K562 (cell line): Measurements from ENCODE around the gene CDR2L. TPM values are rescaled to one million over a fixed set of nuclear protein-coding genes. Genes with fewer than 3 reads are reported as not detected.
A peak's percentile ranks its signal among the peaks of the same experiment; 100 is the strongest.

Source experiments
- ELF1 ChIP-seq: fragments of 200-800 bp; sonication (Bioruptor generic); IDR thresholded peaks from 2 replicates; pipeline ENCODE4 v1.6.1; 2016; ENCODE audit warnings: missing genetic modification characterization, missing compliant biosample characterization
- EP300 ChIP-seq: IDR thresholded peaks from 2 replicates; pipeline ENCODE4 v1.6.1; 2012; ENCODE audit warnings: low read length, improper control_type of control experiment
- GABPB2 ChIP-seq: fragments of 250-450 bp; sonication (Bioruptor Pico); conservative IDR thresholded peaks from 2 replicates; pipeline ENCODE4 v1.5.1; 2021; ENCODE audit warnings: mild to moderate bottlenecking
- HDAC8 ChIP-seq: fragments of 450-650 bp; IDR thresholded peaks from 2 replicates; pipeline ENCODE4 v1.6.1; 2016; ENCODE audit warnings: mild to moderate bottlenecking, missing genetic modification characterization, moderate library complexity, missing compliant biosample characterization
- ILF3 ChIP-seq: fragments of 450-650 bp; IDR thresholded peaks from 2 replicates; pipeline ENCODE4 v1.6.1; 2018; ENCODE audit warnings: antibody characterized with exemption, mild to moderate bottlenecking, moderate library complexity, borderline replicate concordance
- KDM2B ChIP-seq: fragments of 250-450 bp; sonication (Bioruptor Pico); IDR thresholded peaks from 2 replicates; pipeline ENCODE4 v1.8.0; 2021; ENCODE audit warnings: mild to moderate bottlenecking, moderate library complexity
- NFYB ChIP-seq: IDR thresholded peaks from 2 replicates; pipeline ENCODE4 v1.6.1; 2011; ENCODE audit warnings: mild to moderate bottlenecking, moderate library complexity; ENCODE audit not compliant: insufficient read length; ENCODE audit errors: extremely low read depth
- PTRF ChIP-seq: fragments of 450-650 bp; IDR thresholded peaks from 2 replicates; pipeline ENCODE4 v1.6.1; 2016; ENCODE audit warnings: mild to moderate bottlenecking, missing genetic modification characterization, missing compliant biosample characterization
- SETDB1 ChIP-seq: IDR thresholded peaks from one replicate; pipeline ENCODE4 v1.6.1; 2012; ENCODE audit warnings: low read length, control low read depth, inconsistent platforms
- TEAD4 ChIP-seq, 2 experiments: sonication (generic) in 1 of 2; formaldehyde crosslinking in 1 of 2; IDR thresholded peaks; 2 replicates each; pipeline versions ENCODE4 v1.6.1 to v1.8.0; 2012 to 2022; ENCODE audit warnings: borderline replicate concordance in 1 of 2, inconsistent platforms in 1 of 2, low read length in 1 of 2, mild to moderate bottlenecking in 1 of 2, missing genetic modification reagents in 1 of 2
- XRCC4 ChIP-seq: IDR thresholded peaks from one replicate; pipeline ENCODE4 v1.6.1; 2011; ENCODE audit not compliant: insufficient read depth, insufficient read length; ENCODE audit errors: extremely low read depth
- ZBTB17 ChIP-seq: fragments of 450-650 bp; formaldehyde crosslinking; IDR thresholded peaks from 2 replicates; pipeline ENCODE4 v1.4.0; 2020; ENCODE audit warnings: mild to moderate bottlenecking
- ZNF212 ChIP-seq: fragments of 450-650 bp; formaldehyde crosslinking; IDR thresholded peaks from 2 replicates; pipeline ENCODE4 v1.4.0; 2020; ENCODE audit warnings: mild to moderate bottlenecking
- ZNF354B ChIP-seq: fragments of 250-450 bp; sonication (Bioruptor Pico); IDR thresholded peaks from 2 replicates; pipeline ENCODE4 v1.4.0; 2020
- ZNF644 ChIP-seq: fragments of 200-800 bp; sonication (Bioruptor generic); IDR thresholded peaks from 2 replicates; pipeline ENCODE4 v1.6.1; 2016; ENCODE audit warnings: low read depth, missing genetic modification characterization, missing compliant biosample characterization
- ZNF707 ChIP-seq: fragments of 250-450 bp; sonication (Bioruptor Pico); conservative IDR thresholded peaks from 2 replicates; pipeline ENCODE4 v1.8.0; 2022; ENCODE audit warnings: inconsistent platforms, mild to moderate bottlenecking, moderate library complexity
- ZNF764 ChIP-seq: fragments of 250-450 bp; sonication (Bioruptor Pico); IDR thresholded peaks from 2 replicates; pipeline ENCODE4 v1.4.0; 2020; ENCODE audit warnings: low read depth, mild to moderate bottlenecking, moderate library complexity
- polyA plus RNA-seq, 8 experiments: library from polyadenylated mRNA; depleted of rRNA in 4 of 8; stranded (reverse) in 5 of 8; unstranded in 3 of 8; fragments of >200 nt; fragmentation: Nextera tagmentation in 2 of 8; fragmentation: Illumina TruSeq in 1 of 8; extraction: Ambion mirVana in 2 of 8; extraction: Trizol in 1 of 8; gene quantifications; 2 replicates each; pipeline versions ENCODE4 v1.2.1 to v1.2.3, GENCODE V29; 2011 to 2014; ENCODE audit warnings: inconsistent platforms in 1 of 8, missing spikeins in 1 of 8
- total RNA-seq, 7 experiments: library from RNA; depleted of rRNA in 6 of 7; stranded (reverse); fragments of >200 nt in 6 of 7; fragmentation: Illumina TruSeq in 2 of 7; extraction: Trizol in 2 of 7; gene quantifications; 2 replicates each; pipeline versions ENCODE4 v1.2.1 to v1.2.3, GENCODE V29; 2011 to 2021; ENCODE audit warnings: low replicate concordance in 1 of 7
- TF ChIP-seq, protein P1 (sequence below): fragments of 250-450 bp; sonication (Bioruptor Pico); IDR thresholded peaks from 2 replicates; pipeline ENCODE4 v1.5.1; 2021; ENCODE audit warnings: mild to moderate bottlenecking
- TF ChIP-seq, protein P2 (sequence below), 2 experiments: fragments of 200-800 bp in 1 of 2; sonication (Bioruptor generic) in 1 of 2; sonication (generic) in 1 of 2; formaldehyde crosslinking in 1 of 2; IDR thresholded peaks in 1 of 2; conservative IDR thresholded peaks in 1 of 2; 2 replicates each; pipeline versions ENCODE4 v1.5.0 to v1.6.1; 2016 to 2020; ENCODE audit warnings: missing compliant biosample characterization in 1 of 2, missing genetic modification characterization in 1 of 2, missing genetic modification reagents in 1 of 2
- TF ChIP-seq, protein P3 (sequence below): fragments of 250-450 bp; sonication (Bioruptor Pico); IDR thresholded peaks from 2 replicates; pipeline ENCODE4 v1.4.0; 2020

The CDR2L gene
- total and polyA plus RNA-seq, 9 of the 15 experiments (the other 6 are each of a cell fraction or from before 2014, with no cell fraction given) = 2.7 to 16.0 (median 7.3) TPM

DNA sequence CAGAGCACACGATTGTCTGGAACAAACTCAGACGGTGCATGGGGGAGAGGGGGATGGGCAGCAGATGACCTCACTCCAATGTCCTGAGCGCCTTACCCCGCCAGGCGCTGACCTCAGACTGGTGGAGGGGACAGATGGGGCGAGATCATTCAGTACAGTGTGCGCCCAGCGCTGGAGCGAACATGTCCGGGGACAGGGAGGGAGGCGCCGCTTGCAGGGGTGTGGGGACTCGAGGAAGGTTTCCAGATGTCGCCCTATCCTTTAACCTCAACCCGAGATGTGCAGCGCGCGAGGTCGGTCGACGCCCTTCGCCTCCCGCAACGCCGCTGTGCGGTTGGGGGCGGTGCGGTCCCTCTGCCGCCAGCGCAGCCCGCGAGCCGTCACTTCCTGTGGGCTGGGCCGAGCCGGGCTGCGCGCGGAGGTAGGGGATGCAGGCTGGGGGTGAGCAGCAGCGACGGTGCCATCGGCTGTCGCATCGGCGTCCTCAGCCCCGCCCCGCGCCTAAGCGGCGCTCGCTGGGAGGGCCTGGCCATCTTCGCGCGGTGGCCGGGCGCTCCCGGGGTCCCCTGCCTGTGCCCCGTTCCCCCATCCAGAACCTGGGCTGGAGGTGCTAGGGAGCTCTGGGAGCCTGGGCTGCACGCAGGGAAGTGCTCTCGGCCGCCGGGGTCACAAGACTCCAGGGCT lies 5.3 kb upstream of the CDR2L start (continued):
- TF ChIP-seq ZNF644 (tag) (no peak), SETDB1 (no peak), HDAC8 (tag) (no peak), TEAD4 (IDR thresholded peaks at IDR 0.05; ENCODE audit: low read length) (peak; percentile 40; the same call in 1 of the 2 replicates), TEAD4 (CRISPR knock-in tag; IDR thresholded peaks at IDR 0.05; ENCODE audit: borderline replicate concordance) (no peak), ELF1 (tag) (peak; percentile 56; the same call in 1 of the 2 replicates), XRCC4 (no peak), ILF3 (no peak), NFYB (no peak), ZNF764 (CRISPR knock-in tag) (no peak), EP300 (no peak), ZNF707 (CRISPR knock-in tag) (no peak), ZBTB17 (CRISPR knock-in tag) (peak; percentile 90), PTRF (tag) (no peak), ZNF212 (no peak), KDM2B (CRISPR knock-in tag) (no peak), ZNF354B (CRISPR knock-in tag) (no peak), GABPB2 (CRISPR knock-in tag) (no peak)
- TF ChIP-seq, protein P1, sequence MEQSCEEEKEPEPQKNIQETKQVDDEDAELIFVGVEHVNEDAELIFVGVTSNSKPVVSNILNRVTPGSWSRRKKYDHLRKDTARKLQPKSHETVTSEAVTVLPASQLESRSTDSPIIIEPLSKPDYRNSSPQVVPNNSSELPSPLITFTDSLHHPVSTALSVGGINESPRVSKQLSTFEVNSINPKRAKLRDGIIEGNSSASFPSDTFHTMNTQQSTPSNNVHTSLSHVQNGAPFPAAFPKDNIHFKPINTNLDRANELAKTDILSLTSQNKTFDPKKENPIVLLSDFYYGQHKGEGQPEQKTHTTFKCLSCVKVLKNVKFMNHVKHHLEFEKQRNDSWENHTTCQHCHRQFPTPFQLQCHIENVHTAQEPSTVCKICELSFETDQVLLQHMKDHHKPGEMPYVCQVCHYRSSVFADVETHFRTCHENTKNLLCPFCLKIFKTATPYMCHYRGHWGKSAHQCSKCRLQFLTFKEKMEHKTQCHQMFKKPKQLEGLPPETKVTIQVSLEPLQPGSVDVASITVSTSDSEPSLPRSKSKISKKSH (CRISPR knock-in tag) = no peak
- TF ChIP-seq, protein P2, sequence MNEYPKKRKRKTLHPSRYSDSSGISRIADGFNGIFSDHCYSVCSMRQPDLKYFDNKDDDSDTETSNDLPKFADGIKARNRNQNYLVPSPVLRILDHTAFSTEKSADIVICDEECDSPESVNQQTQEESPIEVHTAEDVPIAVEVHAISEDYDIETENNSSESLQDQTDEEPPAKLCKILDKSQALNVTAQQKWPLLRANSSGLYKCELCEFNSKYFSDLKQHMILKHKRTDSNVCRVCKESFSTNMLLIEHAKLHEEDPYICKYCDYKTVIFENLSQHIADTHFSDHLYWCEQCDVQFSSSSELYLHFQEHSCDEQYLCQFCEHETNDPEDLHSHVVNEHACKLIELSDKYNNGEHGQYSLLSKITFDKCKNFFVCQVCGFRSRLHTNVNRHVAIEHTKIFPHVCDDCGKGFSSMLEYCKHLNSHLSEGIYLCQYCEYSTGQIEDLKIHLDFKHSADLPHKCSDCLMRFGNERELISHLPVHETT (CRISPR knock-in tag; conservative IDR thresholded peaks at IDR 0.05 in 1 of 2, IDR thresholded peaks at IDR 0.05 in 1 of 2) = no peak
- TF ChIP-seq, protein P3, sequence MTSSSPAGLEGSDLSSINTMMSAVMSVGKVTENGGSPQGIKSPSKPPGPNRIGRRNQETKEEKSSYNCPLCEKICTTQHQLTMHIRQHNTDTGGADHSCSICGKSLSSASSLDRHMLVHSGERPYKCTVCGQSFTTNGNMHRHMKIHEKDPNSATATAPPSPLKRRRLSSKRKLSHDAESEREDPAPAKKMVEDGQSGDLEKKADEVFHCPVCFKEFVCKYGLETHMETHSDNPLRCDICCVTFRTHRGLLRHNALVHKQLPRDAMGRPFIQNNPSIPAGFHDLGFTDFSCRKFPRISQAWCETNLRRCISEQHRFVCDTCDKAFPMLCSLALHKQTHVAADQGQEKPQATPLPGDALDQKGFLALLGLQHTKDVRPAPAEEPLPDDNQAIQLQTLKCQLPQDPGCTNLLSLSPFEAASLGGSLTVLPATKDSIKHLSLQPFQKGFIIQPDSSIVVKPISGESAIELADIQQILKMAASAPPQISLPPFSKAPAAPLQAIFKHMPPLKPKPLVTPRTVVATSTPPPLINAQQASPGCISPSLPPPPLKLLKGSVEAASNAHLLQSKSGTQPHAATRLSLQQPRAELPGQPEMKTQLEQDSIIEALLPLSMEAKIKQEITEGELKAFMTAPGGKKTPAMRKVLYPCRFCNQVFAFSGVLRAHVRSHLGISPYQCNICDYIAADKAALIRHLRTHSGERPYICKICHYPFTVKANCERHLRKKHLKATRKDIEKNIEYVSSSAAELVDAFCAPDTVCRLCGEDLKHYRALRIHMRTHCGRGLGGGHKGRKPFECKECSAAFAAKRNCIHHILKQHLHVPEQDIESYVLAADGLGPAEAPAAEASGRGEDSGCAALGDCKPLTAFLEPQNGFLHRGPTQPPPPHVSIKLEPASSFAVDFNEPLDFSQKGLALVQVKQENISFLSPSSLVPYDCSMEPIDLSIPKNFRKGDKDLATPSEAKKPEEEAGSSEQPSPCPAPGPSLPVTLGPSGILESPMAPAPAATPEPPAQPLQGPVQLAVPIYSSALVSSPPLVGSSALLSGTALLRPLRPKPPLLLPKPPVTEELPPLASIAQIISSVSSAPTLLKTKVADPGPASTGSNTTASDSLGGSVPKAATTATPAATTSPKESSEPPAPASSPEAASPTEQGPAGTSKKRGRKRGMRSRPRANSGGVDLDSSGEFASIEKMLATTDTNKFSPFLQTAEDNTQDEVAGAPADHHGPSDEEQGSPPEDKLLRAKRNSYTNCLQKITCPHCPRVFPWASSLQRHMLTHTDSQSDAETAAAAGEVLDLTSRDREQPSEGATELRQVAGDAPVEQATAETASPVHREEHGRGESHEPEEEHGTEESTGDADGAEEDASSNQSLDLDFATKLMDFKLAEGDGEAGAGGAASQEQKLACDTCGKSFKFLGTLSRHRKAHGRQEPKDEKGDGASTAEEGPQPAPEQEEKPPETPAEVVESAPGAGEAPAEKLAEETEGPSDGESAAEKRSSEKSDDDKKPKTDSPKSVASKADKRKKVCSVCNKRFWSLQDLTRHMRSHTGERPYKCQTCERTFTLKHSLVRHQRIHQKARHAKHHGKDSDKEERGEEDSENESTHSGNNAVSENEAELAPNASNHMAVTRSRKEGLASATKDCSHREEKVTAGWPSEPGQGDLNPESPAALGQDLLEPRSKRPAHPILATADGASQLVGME (CRISPR knock-in tag) = no peak
